ENCODE data around the gene SLC16A13.
A peak's percentile ranks its signal among the peaks of the same experiment; 100 is the strongest.
"Not testable (repeated sequence)": the region's sequence is repeated elsewhere in the genome, so short reads cannot be mapped to it uniquely, and the experiment has no call there.

SLC16A13 gene

GRCh38 chr17:7034955-7035590, 742 bp upstream of the SLC16A13 start:
- DNase-seq, result peak; percentile 42

GRCh38 chr17:7038025-7038862, 2.4 kb downstream of the SLC16A13 start:
- DNase-seq, result no peak

GRCh38 chr17:7039832-7040231, 4.0 kb downstream of the SLC16A13 start:
- no peak for DNase-seq

GRCh38 chr17:7041607-7042500, 6.0 kb downstream of the SLC16A13 start:
- DNase-seq, result no peak

GRCh38 chr17:7042501-7043181, 6.8 kb downstream of the SLC16A13 start:
- peak; percentile 34 for DNase-seq

- DNase-seq, result peak; percentile 28
These were observed 7.3 kb downstream of the SLC16A13 start for GRCh38 chr17:7043182-7043496.

GRCh38 chr17:7043497-7044198, 7.8 kb downstream of the SLC16A13 start, which contains the start of gene SLC16A11:
Gene SLC16A11, minus strand, starts transcription at chr17:7044092. Its CDS starts 579 bp downstream, at chr17:7043513.
- peak; percentile 27 for DNase-seq

- DNase-seq, result peak; percentile 26
These were observed 9.8 kb downstream of the SLC16A13 start for GRCh38 chr17:7045492-7046126.

- peak; percentile 11 for DNase-seq
These were observed 10.4 kb downstream of the SLC16A13 start for GRCh38 chr17:7046127-7046724.

GRCh38 chr17:7046725-7047397, 11.0 kb downstream of the SLC16A13 start:
- peak; percentile 68 for DNase-seq

- DNase-seq, result peak; percentile 51
These were observed 11.8 kb downstream of the SLC16A13 start for GRCh38 chr17:7047566-7047965.

- DNase-seq, result no peak
These were observed 13.2 kb downstream of the SLC16A13 start for GRCh38 chr17:7048968-7049367.

GRCh38 chr17:7050583-7050982, 14.8 kb downstream of the SLC16A13 start:
- not testable (repeated sequence) for DNase-seq

- no peak for DNase-seq
These were observed 20.6 kb downstream of the SLC16A13 start for GRCh38 chr17:7056386-7056785.

- DNase-seq, result no peak
These were observed 23.1 kb downstream of the SLC16A13 start for GRCh38 chr17:7058831-7059447.

GRCh38 chr17:7060165-7060891, 24.5 kb downstream of the SLC16A13 start:
- DNase-seq, result peak; percentile 33

GRCh38 chr17:7063518-7064094, 27.8 kb downstream of the SLC16A13 start:
- DNase-seq, result no peak

- no peak for DNase-seq
These were observed 28.4 kb downstream of the SLC16A13 start for GRCh38 chr17:7064261-7064660.

GRCh38 chr17:7067198-7067597, 31.4 kb downstream of the SLC16A13 start:
- no peak for DNase-seq
